NCI-H187 (cell line): Measurements from ENCODE around the gene DAD1.
"Not testable (repeated sequence)": the region's sequence is repeated elsewhere in the genome, so short reads cannot be mapped to it uniquely, and the experiment has no call there.

Experiments
- DNase-seq, 2 experiments: peaks; one replicate each; lab custom pipeline; 2025; lab: John Stamatoyannopoulos, UW

The DAD1 gene

DNA sequence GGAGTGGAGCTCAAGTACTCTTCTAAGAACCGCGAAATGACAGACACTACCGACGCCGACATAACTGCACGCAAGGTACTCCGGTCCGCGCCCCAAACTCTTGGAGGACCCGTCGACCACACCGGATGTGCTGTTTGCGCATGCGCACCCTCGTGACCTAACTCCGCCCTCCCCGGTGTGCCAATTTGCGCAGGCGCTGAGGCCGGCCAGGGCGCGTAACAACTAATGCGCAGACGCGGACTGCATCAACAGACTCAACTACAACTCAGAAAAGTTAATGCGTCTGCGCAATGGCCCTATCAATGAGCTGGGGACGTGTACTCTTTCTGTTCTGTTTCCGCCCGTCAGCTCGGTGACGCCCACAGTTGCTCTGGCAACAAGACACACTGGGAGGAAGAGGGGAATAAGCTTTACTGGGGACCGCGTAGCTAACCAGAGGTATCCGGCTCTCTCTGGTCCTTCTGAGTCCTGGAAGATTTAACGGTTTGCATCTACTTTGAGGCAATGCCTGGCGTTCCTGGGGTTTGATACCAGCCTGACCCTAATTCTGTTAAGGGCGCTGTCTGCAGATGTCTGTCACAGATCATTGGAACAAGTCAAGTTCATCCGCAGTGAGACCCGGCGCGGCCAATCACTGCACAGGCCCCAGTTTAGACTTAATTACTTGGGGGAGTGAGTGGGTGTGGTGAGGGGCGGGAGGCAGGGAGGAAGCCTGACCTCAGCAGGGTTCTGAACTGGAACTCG lies at the start of gene DAD1:
Gene DAD1 (minus strand): TSS at position 129 of the 744 bp plus-strand sequence. CDS start 67 bp downstream, at position 62.
- DNase-seq, result peak; percentile 97

DNA sequence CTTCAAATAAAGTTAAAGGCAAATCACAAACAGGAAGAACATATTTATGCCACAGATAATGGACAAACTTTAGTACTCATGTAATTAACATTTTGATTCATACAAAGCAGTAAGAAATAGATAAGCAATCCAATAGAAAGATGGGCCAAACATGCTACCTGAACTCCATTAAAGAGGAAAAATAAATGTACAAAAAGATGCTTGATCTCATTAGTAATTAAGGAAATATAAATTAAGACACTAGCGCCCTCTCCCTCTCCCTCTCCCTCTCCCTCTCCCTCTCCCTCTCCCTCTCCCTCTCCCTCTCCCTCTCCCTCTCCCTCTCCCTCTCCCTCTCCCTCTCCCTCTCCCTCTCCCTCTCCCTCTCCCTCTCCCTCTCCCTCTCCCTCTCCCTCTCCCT lies 47.0 kb upstream of the DAD1 start:
- DNase-seq, result not testable (repeated sequence)

GRCh38 chr14:22634233-22634900 lies 45.3 kb upstream of the DAD1 start:
- no peak for DNase-seq

- no peak for DNase-seq
These were observed 41.5 kb upstream of the DAD1 start for GRCh38 chr14:22630486-22630885.

GRCh38 chr14:22630066-22630465 lies 41.0 kb upstream of the DAD1 start:
- DNase-seq, result no peak

- no peak for DNase-seq
These were observed 40.3 kb upstream of the DAD1 start for GRCh38 chr14:22629361-22629760.

- no peak for DNase-seq
These were observed 38.7 kb upstream of the DAD1 start for GRCh38 chr14:22627506-22628263.

DNA sequence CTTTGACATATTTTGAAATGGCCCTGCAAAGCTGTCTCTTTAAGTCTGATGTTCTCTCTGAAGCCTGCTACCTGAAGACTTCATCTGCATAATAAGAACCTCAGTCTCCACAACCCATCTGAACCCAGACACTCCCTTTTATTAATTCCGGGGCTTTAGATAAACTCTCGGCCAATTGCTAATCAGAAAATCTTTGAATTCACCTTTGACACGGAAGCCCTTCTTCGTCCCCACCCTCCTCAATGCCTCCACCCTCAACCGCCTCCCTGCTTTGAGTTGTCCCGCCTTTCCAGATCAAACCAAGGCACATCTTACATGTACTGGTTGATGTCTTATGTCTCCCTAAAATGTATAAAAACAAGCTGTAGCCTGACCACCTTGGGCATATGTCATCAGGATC lies 37.6 kb upstream of the DAD1 start:
- DNase-seq, result no peak

DNA sequence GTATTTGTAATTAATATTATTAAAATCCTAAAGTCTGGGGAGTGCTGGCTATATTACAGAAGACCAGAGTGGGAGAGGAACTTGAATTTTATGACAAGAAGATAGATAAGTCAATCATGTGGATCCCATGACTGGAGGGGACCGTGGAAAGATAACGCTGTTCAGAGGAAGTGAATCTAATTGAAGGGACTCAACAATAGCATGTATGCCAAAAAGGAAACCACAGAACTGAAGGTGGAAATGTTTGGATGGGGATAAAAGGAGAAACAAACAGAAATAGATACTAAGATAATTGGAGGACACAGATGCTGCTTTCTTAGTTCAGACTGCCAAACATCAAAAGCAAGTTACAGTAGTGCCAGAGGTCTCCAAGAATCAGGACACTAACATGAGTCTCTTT lies 34.0 kb upstream of the DAD1 start:
- DNase-seq, result no peak

DNA sequence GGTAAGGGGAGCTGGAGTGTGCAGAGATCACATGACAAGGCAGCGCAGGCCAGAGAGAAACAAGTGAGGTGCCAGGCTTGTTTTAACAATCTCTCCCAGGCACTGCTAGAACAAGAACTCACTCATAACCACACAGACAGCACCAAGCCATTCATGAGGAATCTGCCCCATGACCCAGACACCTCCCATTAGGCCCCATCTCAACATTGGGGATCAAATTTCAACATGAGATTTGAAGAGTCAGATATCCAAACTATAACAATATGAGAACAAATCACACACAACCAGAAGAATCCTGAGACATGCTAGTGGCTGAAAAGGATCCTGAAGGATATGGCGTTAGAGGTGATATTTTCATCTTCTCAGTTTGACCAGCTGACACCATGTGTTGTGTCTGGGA lies 33.2 kb upstream of the DAD1 start:
- DNase-seq, result no peak

DNA sequence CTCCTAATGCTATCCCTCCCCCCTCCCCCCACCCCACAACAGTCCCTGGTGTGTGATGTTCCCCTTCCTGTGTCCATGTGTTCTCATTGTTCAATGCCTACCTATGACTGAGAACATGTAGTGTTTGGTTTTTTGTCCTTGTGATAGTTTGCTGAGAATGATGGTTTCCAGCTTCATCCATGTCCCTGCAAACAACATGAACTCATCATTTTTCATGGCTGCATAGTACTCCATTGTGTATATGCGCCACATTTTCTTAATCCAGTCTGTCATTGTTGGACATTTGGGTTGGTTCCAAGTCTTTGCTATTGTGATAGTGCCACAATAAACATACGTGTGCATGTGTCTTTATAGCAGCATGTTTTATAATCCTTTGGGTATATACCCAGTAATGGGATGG lies 26.7 kb upstream of the DAD1 start:
- DNase-seq, result not testable (repeated sequence)

- DNase-seq, result no peak
These were observed 25.3 kb upstream of the DAD1 start for GRCh38 chr14:22614240-22614799.

- no peak for DNase-seq
These were observed 24.8 kb upstream of the DAD1 start for GRCh38 chr14:22613736-22614239.

- no peak for DNase-seq
These were observed 24.2 kb upstream of the DAD1 start for GRCh38 chr14:22613106-22613695.

GRCh38 chr14:22610931-22611330 lies 21.9 kb upstream of the DAD1 start:
- DNase-seq, result no peak

GRCh38 chr14:22607291-22607690 lies 18.3 kb upstream of the DAD1 start:
- no peak for DNase-seq

DNA sequence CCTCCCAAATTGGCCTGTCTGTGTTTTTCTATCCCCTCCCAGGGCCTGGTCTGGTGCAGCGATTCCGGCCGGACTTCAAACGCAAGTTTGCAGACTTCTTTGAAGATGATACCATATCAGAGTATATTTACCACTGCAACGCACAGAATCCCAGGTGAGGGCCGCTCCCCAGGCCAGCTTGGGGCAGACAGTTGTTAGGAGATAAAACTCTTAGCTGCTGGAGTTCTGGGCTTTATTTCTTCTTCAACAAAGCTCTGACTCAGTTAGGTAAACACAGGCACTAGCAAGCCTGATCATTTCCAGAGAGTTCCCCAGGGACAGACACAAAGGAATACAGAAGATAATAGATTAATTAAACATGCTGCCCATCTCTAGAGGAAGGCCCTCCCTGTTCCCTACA lies 17.4 kb upstream of the DAD1 start:
- DNase-seq, result no peak

GRCh38 chr14:22602862-22603261 lies 13.8 kb upstream of the DAD1 start:
- DNase-seq, result no peak

DNA sequence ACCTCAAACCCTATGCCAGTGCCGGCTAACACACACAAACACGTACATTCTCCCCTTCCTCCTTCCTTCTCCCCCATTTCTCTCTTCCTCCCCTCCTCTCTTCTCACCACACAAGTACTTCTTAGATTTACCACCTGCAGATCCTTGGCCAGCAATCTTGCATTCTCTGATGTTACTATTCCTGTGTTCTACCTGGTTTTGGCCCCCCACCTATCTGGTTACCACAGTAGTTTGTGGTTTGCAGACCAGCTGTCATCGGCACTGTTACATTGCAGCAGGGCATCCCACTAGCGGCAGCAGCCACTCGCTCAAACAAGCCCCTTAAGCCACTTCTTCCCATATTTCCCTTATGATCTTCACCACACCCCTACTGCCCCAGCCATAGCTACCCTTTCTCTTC lies 13.0 kb upstream of the DAD1 start:
- DNase-seq, result no peak

DNA sequence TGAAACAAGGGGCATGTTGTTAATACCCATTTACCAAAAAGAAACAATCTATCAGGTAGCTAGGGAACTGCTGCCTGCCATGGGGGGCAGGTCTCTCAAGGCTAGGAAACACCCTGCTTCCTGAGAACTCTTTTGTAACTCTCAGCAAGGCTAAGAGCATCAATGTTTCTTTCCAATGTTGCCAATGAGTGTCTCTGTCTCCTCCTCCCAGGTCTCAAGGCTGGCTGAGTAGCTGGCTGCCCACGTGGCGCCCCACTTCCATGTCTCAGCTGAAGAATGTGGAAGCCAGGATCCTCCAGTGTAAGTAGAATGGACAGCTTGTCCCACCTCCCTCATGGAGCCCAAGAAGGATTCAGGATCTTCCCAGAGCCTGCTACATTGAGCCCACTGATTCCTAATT lies 12.4 kb upstream of the DAD1 start:
- DNase-seq, result no peak

- no peak for DNase-seq
These were observed 11.0 kb upstream of the DAD1 start for GRCh38 chr14:22600027-22600426.

DNA sequence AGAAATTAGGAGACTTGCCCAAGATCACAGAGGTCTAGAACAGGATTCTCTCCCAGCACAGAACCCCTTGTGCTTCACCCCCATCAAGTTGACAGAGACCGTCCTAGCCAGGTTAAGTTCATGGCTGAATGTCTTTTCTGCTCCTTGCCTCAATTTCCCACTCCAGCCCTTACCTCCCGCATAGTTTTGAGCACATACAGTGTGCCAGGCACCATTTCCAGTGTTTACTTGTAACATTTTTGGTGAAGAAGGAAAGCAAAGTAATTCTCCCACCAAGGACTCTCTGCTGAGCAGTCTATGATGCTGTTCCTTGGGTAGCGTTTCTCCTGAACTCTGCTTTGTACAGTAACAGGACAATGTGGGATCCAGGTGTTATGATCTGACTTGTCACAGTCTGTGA lies 10.3 kb upstream of the DAD1 start:
- DNase-seq, result no peak
